ENCODE results near the gene GTF3C4. TPM values are rescaled to one million over a fixed set of nuclear protein-coding genes. Genes with fewer than 3 reads are reported as not detected.
A peak's percentile ranks its signal among the peaks of the same experiment; 100 is the strongest.

Gene GTF3C4
- total and polyA plus RNA-seq, 12 donors = 1.2 to 12.0 (median 9.8) TPM

DNA sequence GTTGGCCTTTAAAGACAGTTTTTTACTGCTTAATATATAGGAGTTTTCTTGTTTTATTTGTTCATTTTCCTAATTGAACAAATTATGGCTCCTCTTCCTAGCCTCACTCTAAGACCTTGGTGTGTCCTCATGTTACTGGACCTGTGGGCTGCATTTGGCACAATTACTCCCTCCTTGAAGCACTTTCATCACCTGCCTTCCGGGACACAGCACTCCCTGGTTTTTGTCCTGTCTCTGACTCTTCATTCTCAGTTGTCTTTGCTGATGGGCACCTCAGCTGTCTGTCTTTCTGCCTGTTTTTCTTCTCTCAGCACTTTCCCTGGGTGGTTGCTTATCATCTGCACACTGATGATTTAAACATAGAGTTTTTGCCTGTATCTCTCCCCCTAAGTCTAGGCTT lies 13.6 kb downstream of the GTF3C4 start:
- TF ChIP-seq, protein P1, sequence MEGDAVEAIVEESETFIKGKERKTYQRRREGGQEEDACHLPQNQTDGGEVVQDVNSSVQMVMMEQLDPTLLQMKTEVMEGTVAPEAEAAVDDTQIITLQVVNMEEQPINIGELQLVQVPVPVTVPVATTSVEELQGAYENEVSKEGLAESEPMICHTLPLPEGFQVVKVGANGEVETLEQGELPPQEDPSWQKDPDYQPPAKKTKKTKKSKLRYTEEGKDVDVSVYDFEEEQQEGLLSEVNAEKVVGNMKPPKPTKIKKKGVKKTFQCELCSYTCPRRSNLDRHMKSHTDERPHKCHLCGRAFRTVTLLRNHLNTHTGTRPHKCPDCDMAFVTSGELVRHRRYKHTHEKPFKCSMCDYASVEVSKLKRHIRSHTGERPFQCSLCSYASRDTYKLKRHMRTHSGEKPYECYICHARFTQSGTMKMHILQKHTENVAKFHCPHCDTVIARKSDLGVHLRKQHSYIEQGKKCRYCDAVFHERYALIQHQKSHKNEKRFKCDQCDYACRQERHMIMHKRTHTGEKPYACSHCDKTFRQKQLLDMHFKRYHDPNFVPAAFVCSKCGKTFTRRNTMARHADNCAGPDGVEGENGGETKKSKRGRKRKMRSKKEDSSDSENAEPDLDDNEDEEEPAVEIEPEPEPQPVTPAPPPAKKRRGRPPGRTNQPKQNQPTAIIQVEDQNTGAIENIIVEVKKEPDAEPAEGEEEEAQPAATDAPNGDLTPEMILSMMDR (IDR thresholded peaks at IDR 0.05) = no peak
- no peaks in the 10 kb centered on the region for H3K9me3 ChIP-seq
- intact Hi-C loops (cut with DNase I) = no loop called here
- WGBS, 2 donors = 48 to 64% methylated on average over 1 of the region's 1 CpG
- H3K36me3 ChIP-seq = peaks cover 0 to 84% (median 23%) of the 10 kb centered on the region in 9 donors
- H3K27ac ChIP-seq = peak overlapping the region in 1 of 10 donors; percentile 20
- ATAC-seq (peak in 5 of 8 donors; percentile 28 to 65 (median 59)), DNase-seq (peak in 1 of 2 donors; percentile 6)
- H3K4me3 ChIP-seq = no peak overlapping the region
- H3K4me1 ChIP-seq = peaks cover 0 to 4% (median 0%) of the 10 kb centered on the region in 9 donors
- H3K27me3 ChIP-seq = no peaks in the 10 kb centered on the region

GRCh38 chr9:132690696-132691095 lies 20.4 kb downstream of the GTF3C4 start:
- H3K27ac ChIP-seq = no peak overlapping the region
- no peaks in the 10 kb centered on the region for H3K4me1 ChIP-seq
- no peak overlapping the region for H3K4me3 ChIP-seq
- H3K9me3 ChIP-seq = peaks cover 0 to under 1% (median 0%) of the 10 kb centered on the region in 11 donors
- no peak for ATAC-seq
- TF ChIP-seq, protein P1 (IDR thresholded peaks at IDR 0.05) = no peak
- WGBS, 2 donors = 78% methylated on average over 1 of the region's 1 CpG
- intact Hi-C loops (cut with DNase I) = loop anchor here in 3 of 10 donors (10.0 kb wide), 1 partner anchor 104 kb away; no protein-coding TSS in a partner anchor
- H3K36me3 ChIP-seq = peaks cover 0 to 70% (median 13%) of the 10 kb centered on the region in 9 donors
- H3K27me3 ChIP-seq = no peaks in the 10 kb centered on the region
- DNase-seq = no peak

- WGBS, 2 donors = 32 to 41% methylated on average over 2 of the region's 2 CpGs
- ATAC-seq (no peak), DNase-seq (no peak)
- Histone ChIP-seq H3K36me3 (peaks cover 0 to 35% (median 4%) of the 10 kb centered on the region in 9 donors), H3K27ac (no peak overlapping the region), H3K9me3 (peaks cover 0 to 32% (median 18%) of the 10 kb centered on the region in 11 donors), H3K4me1 (no peaks in the 10 kb centered on the region), H3K27me3 (no peaks in the 10 kb centered on the region), H3K4me3 (no peak overlapping the region)
- intact Hi-C loops (cut with DNase I) = loop anchor here in 3 of 10 donors (10.0 kb wide), 1 partner anchor 101 kb away; no protein-coding TSS in a partner anchor
- TF ChIP-seq, protein P1 (IDR thresholded peaks at IDR 0.05) = peak in 3 of 9 donors; percentile 20 to 27 (median 22)
These were observed 23.9 kb downstream of the GTF3C4 start for GRCh38 chr9:132694144-132694543.

- Histone ChIP-seq H3K36me3 (peaks cover 0 to 8% (median 0%) of the 10 kb centered on the region in 9 donors), H3K4me3 (no peak overlapping the region), H3K27ac (no peak overlapping the region), H3K27me3 (no peaks in the 10 kb centered on the region), H3K4me1 (no peaks in the 10 kb centered on the region), H3K9me3 (peaks cover 0 to 32% (median 18%) of the 10 kb centered on the region in 11 donors)
- TF ChIP-seq, protein P1 (IDR thresholded peaks at IDR 0.05) = no peak
- intact Hi-C loops (cut with DNase I) = loop anchor here in 3 of 10 donors (10.0 kb wide), 1 partner anchor 98 kb away; no protein-coding TSS in a partner anchor
- no peak for DNase-seq
- ATAC-seq = no peak
These were observed 27.0 kb downstream of the GTF3C4 start for GRCh38 chr9:132697230-132697629.
